IMR-90 (cell line): ENCODE results near the gene PLA2G4B. TPM values are rescaled to one million over a fixed set of nuclear protein-coding genes. Genes with fewer than 3 reads are reported as not detected.

ENCODE experiments used
- ATAC-seq: fragments of 200-7000 bp; cut with Tn5 transposase; 2 replicates; pipeline ENCODE4 v1.9.1; 2020; ENCODE audit warnings: low read depth, mild to moderate bottlenecking, moderate library complexity
- BruUV-seq: library from RNA; stranded (reverse); fragments of 400-500 nt; replicated peaks from 2 replicates; lab custom pipeline; 2021; lab: Mats Ljungman, UMichigan
- CTCF ChIA-PET: fragments of 300-600 bp; formaldehyde crosslinking; extraction: SDS; loops from one replicate; lab custom pipeline; 2021; ENCODE audit warnings: antibody characterized with exemption; lab: Yijun Ruan, JAX
- POLR2A ChIA-PET: fragments of 300-600 bp; sonication (Branson Sonifier 250); formaldehyde crosslinking; loops from one replicate; lab custom pipeline; 2022; ENCODE audit warnings: antibody characterized with exemption; ENCODE audit not compliant: unreplicated experiment; lab: Charles Lee
- DNase-seq: peaks from one replicate; pipeline ENCODE4 v3.0.0; 2013
- H2AFZ ChIP-seq: replicated peaks from 2 replicates; pipeline ENCODE3; 2013; ENCODE audit warnings: low read length, mild to moderate bottlenecking; ENCODE audit not compliant: poor library complexity
- H2AK5ac ChIP-seq: 2 replicates; pipeline ENCODE4 v1.6.1; 2013; ENCODE audit warnings: low read depth, low read length, inconsistent platforms
- H2AK9ac ChIP-seq: replicated peaks from 2 replicates; pipeline ENCODE3; 2013; ENCODE audit warnings: mild to moderate bottlenecking, low read depth, low read length, moderate library complexity; ENCODE audit not compliant: poor library complexity
- H2BK120ac ChIP-seq: 2 replicates; pipeline ENCODE4 v1.6.1; 2013; ENCODE audit warnings: low read depth, low read length, inconsistent platforms
- H2BK15ac ChIP-seq: 3 replicates; pipeline ENCODE4 v1.6.1; 2013; ENCODE audit warnings: low read depth, low read length, inconsistent platforms
- H2BK20ac ChIP-seq: 2 replicates; pipeline ENCODE4 v1.6.1; 2013; ENCODE audit warnings: low read depth, mild to moderate bottlenecking, inconsistent platforms, low read length, moderate library complexity
- H2BK5ac ChIP-seq: 2 replicates; pipeline ENCODE4 v1.6.1; 2013; ENCODE audit warnings: mild to moderate bottlenecking, low read depth, low read length, inconsistent platforms; ENCODE audit not compliant: poor library complexity, severe bottlenecking
- H3K14ac ChIP-seq: replicated peaks from 2 replicates; pipeline ENCODE4 v1.6.1; 2013; ENCODE audit warnings: low read depth, low read length, inconsistent platforms
- H3K18ac ChIP-seq: 2 replicates; pipeline ENCODE4 v1.6.1; 2013; ENCODE audit warnings: low read depth, low read length, control low read depth
- H3K23ac ChIP-seq: 2 replicates; pipeline ENCODE4 v1.6.1; 2013; ENCODE audit warnings: low read depth, low read length, inconsistent platforms
- H3K27ac ChIP-seq: 2 replicates; pipeline ENCODE4 v1.5.1; 2013; ENCODE audit warnings: mild to moderate bottlenecking, control low read depth, low read length; ENCODE audit not compliant: insufficient read depth
- H3K27me3 ChIP-seq: 2 replicates; pipeline ENCODE4 v1.6.1; 2013; ENCODE audit warnings: low read length; ENCODE audit not compliant: control insufficient read depth, insufficient read depth
- H3K36me3 ChIP-seq: 2 replicates; pipeline ENCODE4 v1.6.1; 2013; ENCODE audit warnings: low read length, mixed read lengths; ENCODE audit not compliant: control insufficient read depth, insufficient read depth
- H3K4ac ChIP-seq: 2 replicates; pipeline ENCODE4 v1.6.1; 2013; ENCODE audit warnings: low read depth, low read length, inconsistent platforms
- H3K4me1 ChIP-seq: 2 replicates; pipeline ENCODE4 v1.6.1; 2013; ENCODE audit warnings: low read length, mixed read lengths; ENCODE audit not compliant: control insufficient read depth, insufficient read depth
- H3K4me2 ChIP-seq: 2 replicates; pipeline ENCODE4 v1.6.1; 2013; ENCODE audit warnings: low read depth, mild to moderate bottlenecking, control low read depth, low read length, moderate library complexity
- H3K4me3 ChIP-seq: 2 replicates; pipeline ENCODE4 v1.5.1; 2013; ENCODE audit warnings: low read depth, mild to moderate bottlenecking, control low read depth, low read length, moderate library complexity; ENCODE audit not compliant: insufficient read depth
- H3K56ac ChIP-seq: 2 replicates; pipeline ENCODE4 v1.6.1; 2013; ENCODE audit warnings: low read length, inconsistent platforms; ENCODE audit not compliant: insufficient read depth; ENCODE audit errors: extremely low read depth
- H3K79me1 ChIP-seq, 2 experiments: 2 replicates each; pipeline ENCODE4 v1.6.1; 2013; ENCODE audit warnings: low read length in 2 of 2, inconsistent platforms in 1 of 2, low read depth in 1 of 2
- H3K9ac ChIP-seq: 2 replicates; pipeline ENCODE4 v1.6.1; 2013; ENCODE audit warnings: low read depth, low read length, control low read depth
- H3K9me1 ChIP-seq: 2 replicates; pipeline ENCODE4 v1.6.1; 2013; ENCODE audit warnings: low read length, inconsistent platforms; ENCODE audit not compliant: insufficient read depth
- H3K9me3 ChIP-seq: 2 replicates; pipeline ENCODE4 v1.6.1; 2013; ENCODE audit warnings: low read length; ENCODE audit not compliant: control insufficient read depth, insufficient read depth
- H4K20me1 ChIP-seq: 2 replicates; pipeline ENCODE4 v1.6.1; 2013; ENCODE audit warnings: low read length, inconsistent platforms; ENCODE audit not compliant: insufficient read depth
- H4K5ac ChIP-seq: 2 replicates; pipeline ENCODE4 v1.6.1; 2013; ENCODE audit warnings: mild to moderate bottlenecking, low read depth, low read length, control low read depth
- H4K8ac ChIP-seq, 2 experiments: 2 replicates each; pipeline ENCODE4 v1.6.1; 2013; ENCODE audit warnings: low read depth in 2 of 2, low read length in 2 of 2, control low read depth in 1 of 2, inconsistent platforms in 1 of 2
- H4K91ac ChIP-seq: 2 replicates; pipeline ENCODE4 v1.6.1; 2013; ENCODE audit warnings: low read depth, low read length, inconsistent platforms; ENCODE audit not compliant: insufficient read depth
- BHLHE40 ChIP-seq: fragments of 150-350 bp; IDR thresholded peaks from 2 replicates; pipeline ENCODE4 v1.6.1; 2016; ENCODE audit warnings: mild to moderate bottlenecking, low read depth, low read length
- CEBPB ChIP-seq: IDR thresholded peaks from 2 replicates; pipeline ENCODE4 v1.6.1; 2012; ENCODE audit warnings: low read depth, low read length, improper control_type of control experiment
- CHD1 ChIP-seq: IDR thresholded peaks from 2 replicates; pipeline ENCODE4 v1.6.1; 2012; ENCODE audit warnings: low read depth, low read length, improper control_type of control experiment
- FOS ChIP-seq: fragments of 150-350 bp; IDR thresholded peaks from 2 replicates; pipeline ENCODE4 v1.6.1; 2016; ENCODE audit warnings: low read depth, low read length
- NFE2L2 ChIP-seq: fragments of 150-350 bp; IDR thresholded peaks from 2 replicates; pipeline ENCODE4 v1.6.1; 2016; ENCODE audit warnings: low read depth, mild to moderate bottlenecking, low read length
- RAD21 ChIP-seq: IDR thresholded peaks from 2 replicates; pipeline ENCODE4 v1.6.1; 2012; ENCODE audit warnings: low read length, improper control_type of control experiment
- WGBS, 2 experiments: methylation state at CpG; one replicate each; pipeline versions ENCODE4 v1.1.5 to v1.1.7; 2013; ENCODE audit warnings: missing lambda C conversion rate in 2 of 2; ENCODE audit not compliant: insufficient read length in 1 of 2; ENCODE audit errors: extremely low coverage in 2 of 2; 5-methylcytosine and 5-hydroxymethylcytosine counted together
- dilution Hi-C: fragments of 300-500 bp; cut with HindIII; formaldehyde crosslinking; loops from one replicate; pipeline ENCODE4 v1.14.3; 2018; ENCODE audit warnings: low sequenced_read_pairs; ENCODE audit not compliant: unreplicated experiment
- in situ Hi-C: fragments of 300-500 bp; cut with MboI; formaldehyde crosslinking; loops from 3 replicates; pipeline ENCODE4 v1.14.3; 2019; ENCODE audit warnings: low sequenced_read_pairs, inconsistent platforms, mixed read lengths
- intact Hi-C: fragments of 100-400 bp; cut with micrococcal nuclease; formaldehyde crosslinking; loops from 2 replicates; pipeline ENCODE4 v1.10.0; 2022
- polyA plus RNA-seq, 3 experiments: library from polyadenylated mRNA; depleted of rRNA; stranded (reverse); fragments of >200 nt; gene quantifications; 2 replicates each; pipeline ENCODE4 v1.2.3, GENCODE V29; 2012; ENCODE audit warnings: low replicate concordance in 1 of 3
- total RNA-seq: library from RNA; depleted of rRNA; stranded (reverse); fragments of >200 nt; gene quantifications from 2 replicates; pipeline ENCODE4 v1.2.3, GENCODE V29; 2012
- TF ChIP-seq, protein P1 (sequence below): fragments of 150-350 bp; IDR thresholded peaks from 2 replicates; pipeline ENCODE4 v1.6.1; 2017; ENCODE audit warnings: mild to moderate bottlenecking, antibody characterized with exemption, low read length, low read depth

PLA2G4B gene
- total and polyA plus RNA-seq, 2 of the 4 experiments (the other 2 are of a cell fraction), result 0.18 to 3.1 TPM

DNA sequence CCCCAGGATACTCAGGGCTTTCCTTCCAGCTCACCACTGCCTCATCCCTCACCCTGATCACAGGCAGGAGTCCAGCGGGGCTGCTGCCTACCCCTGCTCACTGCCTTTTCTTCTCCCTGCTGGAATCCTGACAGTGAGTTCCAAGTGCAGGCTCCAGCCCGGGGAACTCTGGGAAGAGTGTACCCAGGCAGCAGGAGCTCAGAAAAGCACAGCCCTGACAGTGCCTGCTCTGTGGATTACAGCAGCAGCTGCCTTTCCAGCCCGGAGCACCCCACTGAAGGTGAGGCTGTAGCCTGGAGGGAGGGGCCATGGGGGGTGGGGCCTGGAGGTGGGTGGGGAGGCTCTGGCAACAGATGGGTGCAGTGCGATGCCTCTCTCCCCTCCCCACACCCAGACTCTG is 16.8 kb upstream of the PLA2G4B start:
- H3K14ac ChIP-seq, result no peak overlapping the region
- no peaks in the 10 kb centered on the region for H3K4me1 ChIP-seq
- CTCF ChIA-PET, result no interaction called here
- peaks cover 80% of the 10 kb centered on the region for H3K36me3 ChIP-seq
- H2AK9ac ChIP-seq, result no peak overlapping the region
- no peak overlapping the region for H3K56ac ChIP-seq
- BruUV-seq, result no TSS peak
- no peak overlapping the region for H4K5ac ChIP-seq
- no peak overlapping the region for H2AFZ ChIP-seq
- H3K9me1 ChIP-seq, result no peaks in the 10 kb centered on the region
- H2AK5ac ChIP-seq, result no peak overlapping the region
- H3K4me2 ChIP-seq, result no peak overlapping the region
- POLR2A ChIA-PET, result no interaction called here
- no peaks in the 10 kb centered on the region for H3K9me3 ChIP-seq
- no peak overlapping the region for H4K8ac ChIP-seq
- H3K79me1 ChIP-seq, result no peaks in the 10 kb centered on the region
- no peak overlapping the region for H4K91ac ChIP-seq
- H2BK20ac ChIP-seq, result no peak overlapping the region
- H3K27ac ChIP-seq, result no peak overlapping the region
- H3K27me3 ChIP-seq, result no peaks in the 10 kb centered on the region
- WGBS, 2 experiments, result no CpG with 5 or more reads among the region's 4 CpGs
- ATAC-seq (no peak), DNase-seq (no peak)
- H3K23ac ChIP-seq, result no peak overlapping the region
- no peak overlapping the region for H3K4ac ChIP-seq
- H3K4me3 ChIP-seq, result no peak overlapping the region
- no peak overlapping the region for H2BK5ac ChIP-seq
- no peak overlapping the region for H3K18ac ChIP-seq
- no peak overlapping the region for H2BK120ac ChIP-seq
- in situ Hi-C loops (no loop called here), dilution Hi-C loops (no loop called here), intact Hi-C loops (no loop called here)
- H4K20me1 ChIP-seq, result no peaks in the 10 kb centered on the region; the same call in 1 of the 2 replicates
- TF ChIP-seq NFE2L2, result no peak
- no peak for TF ChIP-seq RAD21
- no peak for TF ChIP-seq CHD1
- TF ChIP-seq CEBPB, result no peak
- TF ChIP-seq, protein P1, sequence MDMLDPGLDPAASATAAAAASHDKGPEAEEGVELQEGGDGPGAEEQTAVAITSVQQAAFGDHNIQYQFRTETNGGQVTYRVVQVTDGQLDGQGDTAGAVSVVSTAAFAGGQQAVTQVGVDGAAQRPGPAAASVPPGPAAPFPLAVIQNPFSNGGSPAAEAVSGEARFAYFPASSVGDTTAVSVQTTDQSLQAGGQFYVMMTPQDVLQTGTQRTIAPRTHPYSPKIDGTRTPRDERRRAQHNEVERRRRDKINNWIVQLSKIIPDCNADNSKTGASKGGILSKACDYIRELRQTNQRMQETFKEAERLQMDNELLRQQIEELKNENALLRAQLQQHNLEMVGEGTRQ, result no peak
- TF ChIP-seq BHLHE40, result no peak
- TF ChIP-seq FOS, result no peak
- no peak overlapping the region for H2BK15ac ChIP-seq
- H3K9ac ChIP-seq, result no peak overlapping the region
